IMR-90 (cell line): ENCODE measurements around the gene GAS7. TPM values are rescaled to one million over a fixed set of nuclear protein-coding genes. Genes with fewer than 3 reads are reported as not detected.

Experiments
- ATAC-seq: fragments of 200-7000 bp; cut with Tn5 transposase; 2 replicates; pipeline ENCODE4 v1.9.1; 2020; ENCODE audit warnings: low read depth, mild to moderate bottlenecking, moderate library complexity
- BruUV-seq: library from RNA; stranded (reverse); fragments of 400-500 nt; replicated peaks from 2 replicates; lab custom pipeline; 2021; lab: Mats Ljungman, UMichigan
- CTCF ChIA-PET: fragments of 300-600 bp; formaldehyde crosslinking; extraction: SDS; loops from one replicate; lab custom pipeline; 2021; ENCODE audit warnings: antibody characterized with exemption; lab: Yijun Ruan, JAX
- POLR2A ChIA-PET: fragments of 300-600 bp; sonication (Branson Sonifier 250); formaldehyde crosslinking; loops from one replicate; lab custom pipeline; 2022; ENCODE audit warnings: antibody characterized with exemption; ENCODE audit not compliant: unreplicated experiment; lab: Charles Lee
- DNase-seq: peaks from one replicate; pipeline ENCODE4 v3.0.0; 2013
- H2AFZ ChIP-seq: replicated peaks from 2 replicates; pipeline ENCODE3; 2013; ENCODE audit warnings: low read length, mild to moderate bottlenecking; ENCODE audit not compliant: poor library complexity
- H2AK5ac ChIP-seq: 2 replicates; pipeline ENCODE4 v1.6.1; 2013; ENCODE audit warnings: low read depth, low read length, inconsistent platforms
- H2AK9ac ChIP-seq: replicated peaks from 2 replicates; pipeline ENCODE3; 2013; ENCODE audit warnings: mild to moderate bottlenecking, low read depth, low read length, moderate library complexity; ENCODE audit not compliant: poor library complexity
- H2BK120ac ChIP-seq: 2 replicates; pipeline ENCODE4 v1.6.1; 2013; ENCODE audit warnings: low read depth, low read length, inconsistent platforms
- H2BK15ac ChIP-seq: 3 replicates; pipeline ENCODE4 v1.6.1; 2013; ENCODE audit warnings: low read depth, low read length, inconsistent platforms
- H2BK20ac ChIP-seq: 2 replicates; pipeline ENCODE4 v1.6.1; 2013; ENCODE audit warnings: low read depth, mild to moderate bottlenecking, inconsistent platforms, low read length, moderate library complexity
- H2BK5ac ChIP-seq: 2 replicates; pipeline ENCODE4 v1.6.1; 2013; ENCODE audit warnings: mild to moderate bottlenecking, low read depth, low read length, inconsistent platforms; ENCODE audit not compliant: poor library complexity, severe bottlenecking
- H3K14ac ChIP-seq: replicated peaks from 2 replicates; pipeline ENCODE4 v1.6.1; 2013; ENCODE audit warnings: low read depth, low read length, inconsistent platforms
- H3K18ac ChIP-seq: 2 replicates; pipeline ENCODE4 v1.6.1; 2013; ENCODE audit warnings: low read depth, low read length, control low read depth
- H3K23ac ChIP-seq: 2 replicates; pipeline ENCODE4 v1.6.1; 2013; ENCODE audit warnings: low read depth, low read length, inconsistent platforms
- H3K27ac ChIP-seq: 2 replicates; pipeline ENCODE4 v1.5.1; 2013; ENCODE audit warnings: mild to moderate bottlenecking, control low read depth, low read length; ENCODE audit not compliant: insufficient read depth
- H3K27me3 ChIP-seq: 2 replicates; pipeline ENCODE4 v1.6.1; 2013; ENCODE audit warnings: low read length; ENCODE audit not compliant: control insufficient read depth, insufficient read depth
- H3K36me3 ChIP-seq: 2 replicates; pipeline ENCODE4 v1.6.1; 2013; ENCODE audit warnings: low read length, mixed read lengths; ENCODE audit not compliant: control insufficient read depth, insufficient read depth
- H3K4ac ChIP-seq: 2 replicates; pipeline ENCODE4 v1.6.1; 2013; ENCODE audit warnings: low read depth, low read length, inconsistent platforms
- H3K4me1 ChIP-seq: 2 replicates; pipeline ENCODE4 v1.6.1; 2013; ENCODE audit warnings: low read length, mixed read lengths; ENCODE audit not compliant: control insufficient read depth, insufficient read depth
- H3K4me2 ChIP-seq: 2 replicates; pipeline ENCODE4 v1.6.1; 2013; ENCODE audit warnings: low read depth, mild to moderate bottlenecking, control low read depth, low read length, moderate library complexity
- H3K4me3 ChIP-seq: 2 replicates; pipeline ENCODE4 v1.5.1; 2013; ENCODE audit warnings: low read depth, mild to moderate bottlenecking, control low read depth, low read length, moderate library complexity; ENCODE audit not compliant: insufficient read depth
- H3K56ac ChIP-seq: 2 replicates; pipeline ENCODE4 v1.6.1; 2013; ENCODE audit warnings: low read length, inconsistent platforms; ENCODE audit not compliant: insufficient read depth; ENCODE audit errors: extremely low read depth
- H3K79me1 ChIP-seq, 2 experiments: 2 replicates each; pipeline ENCODE4 v1.6.1; 2013; ENCODE audit warnings: low read length in 2 of 2, inconsistent platforms in 1 of 2, low read depth in 1 of 2
- H3K9ac ChIP-seq: 2 replicates; pipeline ENCODE4 v1.6.1; 2013; ENCODE audit warnings: low read depth, low read length, control low read depth
- H3K9me1 ChIP-seq: 2 replicates; pipeline ENCODE4 v1.6.1; 2013; ENCODE audit warnings: low read length, inconsistent platforms; ENCODE audit not compliant: insufficient read depth
- H3K9me3 ChIP-seq: 2 replicates; pipeline ENCODE4 v1.6.1; 2013; ENCODE audit warnings: low read length; ENCODE audit not compliant: control insufficient read depth, insufficient read depth
- H4K20me1 ChIP-seq: 2 replicates; pipeline ENCODE4 v1.6.1; 2013; ENCODE audit warnings: low read length, inconsistent platforms; ENCODE audit not compliant: insufficient read depth
- H4K5ac ChIP-seq: 2 replicates; pipeline ENCODE4 v1.6.1; 2013; ENCODE audit warnings: mild to moderate bottlenecking, low read depth, low read length, control low read depth
- H4K8ac ChIP-seq, 2 experiments: 2 replicates each; pipeline ENCODE4 v1.6.1; 2013; ENCODE audit warnings: low read depth in 2 of 2, low read length in 2 of 2, control low read depth in 1 of 2, inconsistent platforms in 1 of 2
- H4K91ac ChIP-seq: 2 replicates; pipeline ENCODE4 v1.6.1; 2013; ENCODE audit warnings: low read depth, low read length, inconsistent platforms; ENCODE audit not compliant: insufficient read depth
- FOS ChIP-seq: fragments of 150-350 bp; IDR thresholded peaks from 2 replicates; pipeline ENCODE4 v1.6.1; 2016; ENCODE audit warnings: low read depth, low read length
- WGBS, 2 experiments: methylation state at CpG; one replicate each; pipeline versions ENCODE4 v1.1.5 to v1.1.7; 2013; ENCODE audit warnings: missing lambda C conversion rate in 2 of 2; ENCODE audit not compliant: insufficient read length in 1 of 2; ENCODE audit errors: extremely low coverage in 2 of 2; 5-methylcytosine and 5-hydroxymethylcytosine counted together
- dilution Hi-C: fragments of 300-500 bp; cut with HindIII; formaldehyde crosslinking; loops from one replicate; pipeline ENCODE4 v1.14.3; 2018; ENCODE audit warnings: low sequenced_read_pairs; ENCODE audit not compliant: unreplicated experiment
- in situ Hi-C: fragments of 300-500 bp; cut with MboI; formaldehyde crosslinking; loops from 3 replicates; pipeline ENCODE4 v1.14.3; 2019; ENCODE audit warnings: low sequenced_read_pairs, inconsistent platforms, mixed read lengths
- intact Hi-C: fragments of 100-400 bp; cut with micrococcal nuclease; formaldehyde crosslinking; loops from 2 replicates; pipeline ENCODE4 v1.10.0; 2022
- polyA plus RNA-seq, 3 experiments: library from polyadenylated mRNA; depleted of rRNA; stranded (reverse); fragments of >200 nt; gene quantifications; 2 replicates each; pipeline ENCODE4 v1.2.3, GENCODE V29; 2012; ENCODE audit warnings: low replicate concordance in 1 of 3
- total RNA-seq: library from RNA; depleted of rRNA; stranded (reverse); fragments of >200 nt; gene quantifications from 2 replicates; pipeline ENCODE4 v1.2.3, GENCODE V29; 2012
- TF ChIP-seq, protein P1 (sequence below): fragments of 150-350 bp; IDR thresholded peaks from 2 replicates; pipeline ENCODE4 v1.6.1; 2017; ENCODE audit warnings: mild to moderate bottlenecking, antibody characterized with exemption, low read length, low read depth

The GAS7 gene
- total and polyA plus RNA-seq, 2 of the 4 experiments (the other 2 are of a cell fraction), result 4.6 to 5.0 TPM

DNA sequence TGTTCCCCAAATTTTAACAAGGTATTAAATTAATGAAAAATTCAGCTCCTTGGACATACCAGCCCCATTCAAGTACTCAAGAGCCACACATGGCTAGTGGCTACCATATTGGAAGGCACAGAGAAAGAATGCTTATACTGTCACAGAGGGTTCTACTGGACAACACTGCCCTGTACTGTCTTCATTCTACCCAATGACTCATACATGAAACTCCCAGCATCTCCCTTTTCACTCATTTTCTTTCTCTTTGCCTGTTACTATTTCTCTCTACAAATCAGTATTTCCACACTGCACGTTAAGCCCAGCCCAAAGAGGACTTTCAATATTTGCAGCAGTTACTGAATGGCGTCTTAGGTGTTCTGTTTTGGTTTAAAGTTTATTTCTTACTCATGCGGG is 221.2 kb downstream of the GAS7 start:
- DNase-seq (no peak), ATAC-seq (peak; percentile 53)
- WGBS, 2 experiments, result no CpG with 5 or more reads among the region's 3 CpGs
- H3K36me3 ChIP-seq, result no peaks in the 10 kb centered on the region
- no peak overlapping the region for H2AK5ac ChIP-seq
- H3K4me3 ChIP-seq, result no peak overlapping the region
- H3K4me1 ChIP-seq, result peaks cover 4% of the 10 kb centered on the region; the same call in 1 of the 2 replicates
- H2BK120ac ChIP-seq, result no peak overlapping the region
- no peak overlapping the region for H3K9ac ChIP-seq
- no peak overlapping the region for H2BK5ac ChIP-seq
- H2BK20ac ChIP-seq, result no peak overlapping the region
- H2AFZ ChIP-seq, result no peak overlapping the region
- H2BK15ac ChIP-seq, result no peak overlapping the region
- no peak overlapping the region for H4K91ac ChIP-seq
- ChIA-PET POLR2A (no interaction called here), CTCF (interaction anchor here (0.7 kb wide), 1 partner anchor 254 kb away, joined by 3 read pairs; no protein-coding TSS in a partner anchor)
- H2AK9ac ChIP-seq, result no peak overlapping the region
- intact Hi-C loops (no loop called here), dilution Hi-C loops (no loop called here), in situ Hi-C loops (no loop called here)
- TF ChIP-seq, protein P1, sequence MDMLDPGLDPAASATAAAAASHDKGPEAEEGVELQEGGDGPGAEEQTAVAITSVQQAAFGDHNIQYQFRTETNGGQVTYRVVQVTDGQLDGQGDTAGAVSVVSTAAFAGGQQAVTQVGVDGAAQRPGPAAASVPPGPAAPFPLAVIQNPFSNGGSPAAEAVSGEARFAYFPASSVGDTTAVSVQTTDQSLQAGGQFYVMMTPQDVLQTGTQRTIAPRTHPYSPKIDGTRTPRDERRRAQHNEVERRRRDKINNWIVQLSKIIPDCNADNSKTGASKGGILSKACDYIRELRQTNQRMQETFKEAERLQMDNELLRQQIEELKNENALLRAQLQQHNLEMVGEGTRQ, result no peak
- peak; percentile 5; the same call in 1 of the 2 replicates for TF ChIP-seq FOS
- no peak overlapping the region for H3K4ac ChIP-seq
- H4K8ac ChIP-seq, result no peak overlapping the region
- no peaks in the 10 kb centered on the region for H4K20me1 ChIP-seq
- no peaks in the 10 kb centered on the region for H3K9me3 ChIP-seq
- no peak overlapping the region for H3K14ac ChIP-seq
- H3K56ac ChIP-seq, result no peak overlapping the region
- no peaks in the 10 kb centered on the region for H3K27me3 ChIP-seq
- no peak overlapping the region for H4K5ac ChIP-seq
- no peak overlapping the region for H3K18ac ChIP-seq
- no peak overlapping the region for H3K23ac ChIP-seq
- no TSS peak for BruUV-seq
- H3K9me1 ChIP-seq, result no peaks in the 10 kb centered on the region
- no peak overlapping the region for H3K4me2 ChIP-seq
- no peak overlapping the region for H3K27ac ChIP-seq
- H3K79me1 ChIP-seq, result no peaks in the 10 kb centered on the region
